ENCODE measurements around the gene GJC2. TPM values are rescaled to one million over a fixed set of nuclear protein-coding genes. Genes with fewer than 3 reads are reported as not detected.

Gene GJC2
- polyA plus RNA-seq, 1 of the 3 experiments (the other 2 are of a cell fraction): 0.92 TPM

GRCh38 chr1:228157729-228158126 is 8.0 kb downstream of the GJC2 start:
- Histone ChIP-seq H2AFZ (ENCODE audit: low read depth) (no peak overlapping the region), H3K9me3 (no peaks in the 10 kb centered on the region), H3K4me1 (ENCODE audit: control insufficient read depth in 1 of 2, insufficient read depth in 2 of 2, low read depth in 1 of 2, low read length in 1 of 2) (peaks cover 0 to 11% of the 10 kb centered on the region in 2 experiments; a peak in 1 of 4 replicates), H3K4me3 (ENCODE audit: low read depth in 2 of 2, low read length in 1 of 2) (no peak overlapping the region), H3K9me2 (no peaks in the 10 kb centered on the region), H3K27me3 (ENCODE audit: insufficient read depth) (no peaks in the 10 kb centered on the region), H3F3A (replicated peaks; ENCODE audit: insufficient read depth) (no peaks in the 10 kb centered on the region), H3K36me3 (replicated peaks in 1 of 2; ENCODE audit: control insufficient read depth in 1 of 2, insufficient read depth in 2 of 2, low read length in 1 of 2) (no peaks in the 10 kb centered on the region), H4K20me1 (ENCODE audit: insufficient read depth) (no peaks in the 10 kb centered on the region), H3K79me2 (ENCODE audit: insufficient read depth) (no peaks in the 10 kb centered on the region), H3K4me2 (no peak overlapping the region), H3K9ac (no peak overlapping the region), H3K27ac (ENCODE audit: low read depth in 2 of 2, low read length in 1 of 2) (no peak overlapping the region)
- ChIA-PET CTCF (interaction anchor here (0.6 kb wide), 1 partner anchor 60 kb away, joined by 3 read pairs; no protein-coding TSS in a partner anchor), POLR2A (no interaction called here)
- WGBS (ENCODE audit: low lambda C conversion rate): 91% methylated on average over 27 of the region's 43 CpGs
- TF ChIP-seq ZBTB33 (IDR thresholded peaks at IDR 0.05; ENCODE audit: borderline replicate concordance, low read depth): no peak
- TF ChIP-seq RAD21 (IDR thresholded peaks at IDR 0.05; ENCODE audit: low read length): no peak
- TF ChIP-seq RCOR1 (IDR thresholded peaks at IDR 0.05; ENCODE audit: low read length): no peak
- TF ChIP-seq CHD2 (IDR thresholded peaks at IDR 0.05; ENCODE audit: low read length, partially characterized antibody): no peak
- no peak for TF ChIP-seq TAF1 (IDR thresholded peaks at IDR 0.05; ENCODE audit: borderline replicate concordance, low read depth, low read length)
- TF ChIP-seq MAX (IDR thresholded peaks at IDR 0.05; ENCODE audit: low read depth): no peak
- no peak for TF ChIP-seq NFIC (IDR thresholded peaks at IDR 0.05; ENCODE audit: borderline replicate concordance)
- no peak for TF ChIP-seq GABPA (IDR thresholded peaks at IDR 0.05; ENCODE audit: low read depth)
- TF ChIP-seq USF2 (IDR thresholded peaks at IDR 0.05; ENCODE audit: borderline replicate concordance, low read depth, low read length): no peak
- no peak for TF ChIP-seq GATA2 (CRISPR knock-in tag; IDR thresholded peaks at IDR 0.05)
- no peak for TF ChIP-seq IRF3 (IDR thresholded peaks at IDR 0.05; ENCODE audit: low read depth, low read length)
- DNase-seq: no peak

GRCh38 chr1:228158151-228159007 is 8.6 kb downstream of the GJC2 start:
- Histone ChIP-seq H3K79me2 (ENCODE audit: insufficient read depth) (no peaks in the 10 kb centered on the region), H3K4me2 (no peak overlapping the region), H3K9ac (no peak overlapping the region), H3F3A (replicated peaks; ENCODE audit: insufficient read depth) (no peaks in the 10 kb centered on the region), H3K4me3 (ENCODE audit: low read depth in 2 of 2, low read length in 1 of 2) (no peak overlapping the region), H3K9me2 (no peaks in the 10 kb centered on the region), H3K4me1 (ENCODE audit: control insufficient read depth in 1 of 2, insufficient read depth in 2 of 2, low read depth in 1 of 2, low read length in 1 of 2) (peaks cover 0 to 12% of the 10 kb centered on the region in 2 experiments; a peak in 1 of 4 replicates), H4K20me1 (ENCODE audit: insufficient read depth) (no peaks in the 10 kb centered on the region), H3K27ac (ENCODE audit: low read depth in 2 of 2, low read length in 1 of 2) (no peak overlapping the region), H2AFZ (ENCODE audit: low read depth) (no peak overlapping the region), H3K36me3 (replicated peaks in 1 of 2; ENCODE audit: control insufficient read depth in 1 of 2, insufficient read depth in 2 of 2, low read length in 1 of 2) (no peaks in the 10 kb centered on the region), H3K27me3 (ENCODE audit: insufficient read depth) (no peaks in the 10 kb centered on the region), H3K9me3 (no peaks in the 10 kb centered on the region)
- TF ChIP-seq ZBTB33 (IDR thresholded peaks at IDR 0.05; ENCODE audit: borderline replicate concordance, low read depth): no peak
- TF ChIP-seq GABPA (IDR thresholded peaks at IDR 0.05; ENCODE audit: low read depth): no peak
- TF ChIP-seq SMC3 (IDR thresholded peaks at IDR 0.05; ENCODE audit: low read depth, low read length): no peak
- no peak for TF ChIP-seq MAX (IDR thresholded peaks at IDR 0.05; ENCODE audit: low read depth)
- no peak for TF ChIP-seq POLR2AphosphoS5 (IDR thresholded peaks at IDR 0.05; ENCODE audit: low read depth, low read length)
- DNase-seq: no peak
- WGBS (ENCODE audit: low lambda C conversion rate): 86% methylated on average over 57 of the region's 98 CpGs
- ChIA-PET POLR2A (no interaction called here), CTCF (no interaction called here)
